NCI-H2107 (cell line): ENCODE results near the gene SEL1L3.

Experiments used
- DNase-seq: peaks from one replicate; lab custom pipeline; 2025; lab: John Stamatoyannopoulos, UW

SEL1L3 gene

DNA sequence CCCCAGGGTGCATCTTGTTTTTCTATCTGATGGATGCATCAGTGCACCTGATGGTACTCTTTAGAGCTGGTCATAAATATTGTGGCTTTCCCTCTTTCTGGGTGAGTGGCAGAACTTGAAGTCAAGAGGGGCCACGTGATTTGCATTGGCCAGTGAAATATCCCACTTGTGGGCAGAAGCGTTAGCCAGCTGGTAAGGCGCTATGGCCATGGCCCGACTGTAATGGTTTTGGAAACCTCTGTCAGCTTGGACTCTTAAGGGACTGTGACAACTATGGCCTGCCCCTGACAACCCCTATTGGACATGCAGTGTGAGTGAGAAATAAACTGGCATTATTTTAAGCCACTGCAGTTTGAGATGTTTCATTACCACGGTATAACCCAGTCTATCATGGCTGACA is 72.8 kb downstream of the SEL1L3 start:
- DNase-seq = no peak

DNA sequence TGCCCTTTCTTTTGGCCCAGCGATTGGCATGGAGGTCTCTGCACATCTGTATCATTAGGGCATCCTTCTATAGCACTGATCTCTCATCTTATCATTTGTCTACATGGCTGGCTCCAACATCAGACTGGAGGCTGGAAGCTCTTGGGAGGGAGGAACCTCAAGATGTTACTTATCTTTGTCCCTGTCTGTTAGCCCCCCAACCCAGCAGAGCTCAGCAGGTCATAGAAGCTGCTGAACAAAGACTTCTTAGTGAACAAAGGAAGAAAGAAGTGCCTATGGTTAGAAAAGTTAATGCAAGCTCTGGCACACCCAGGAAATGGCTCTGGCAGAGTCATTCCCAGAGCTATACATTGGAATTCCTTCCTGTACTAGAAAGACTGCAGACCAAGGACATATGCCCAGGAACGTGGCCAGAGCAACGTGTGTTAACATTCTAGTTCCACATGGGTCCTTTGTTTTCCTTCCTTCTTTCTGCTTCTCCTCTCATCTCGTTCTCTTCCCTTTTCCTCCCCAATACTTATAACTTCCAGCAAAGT is 74.0 kb downstream of the SEL1L3 start:
- DNase-seq = no peak

DNA sequence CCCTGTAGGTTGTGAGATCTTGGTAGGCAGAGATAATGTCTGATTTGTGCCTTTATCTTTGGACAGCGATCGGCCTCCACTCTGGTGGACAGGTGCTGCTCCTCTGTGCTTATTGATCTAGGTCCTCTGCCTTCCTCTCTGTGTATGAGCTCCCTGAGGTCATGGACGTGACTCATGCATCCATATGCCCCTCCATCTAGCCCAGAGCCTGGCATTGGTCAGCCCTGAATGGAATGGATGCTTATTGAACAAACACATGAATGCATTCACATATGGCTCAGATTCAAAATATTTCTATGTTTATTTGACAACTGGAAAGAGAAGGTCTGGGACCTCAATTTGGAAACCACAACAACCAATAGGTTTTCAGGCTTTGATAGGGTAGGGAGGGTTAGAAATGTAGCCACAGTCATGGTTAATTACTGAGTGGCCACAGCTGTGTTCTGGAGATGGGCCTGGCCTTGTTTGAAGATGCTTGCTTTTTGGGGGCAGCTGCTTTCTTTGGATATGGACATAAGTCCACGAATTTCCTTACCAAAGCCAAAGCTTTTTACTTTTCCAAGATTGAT is 76.2 kb downstream of the SEL1L3 start:
- no peak for DNase-seq

DNA sequence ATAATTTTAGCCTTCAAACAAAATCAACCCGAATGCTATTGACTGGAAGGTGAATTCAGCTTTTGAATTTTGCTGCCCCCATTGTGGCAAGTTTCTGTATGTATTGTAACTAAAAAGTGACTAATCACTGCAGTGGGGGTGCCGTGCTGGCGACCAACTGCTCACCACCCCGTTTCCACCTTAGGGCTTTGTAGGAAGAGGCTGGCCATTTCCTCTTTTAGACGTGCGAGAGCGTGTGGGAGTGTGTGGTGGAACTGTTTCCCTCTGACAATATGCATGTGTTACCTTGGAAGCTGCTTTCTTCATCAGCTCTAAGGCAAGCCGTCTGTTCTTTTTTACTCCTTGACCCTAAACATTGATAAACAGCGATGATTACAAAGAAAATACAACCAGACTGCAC is 78.8 kb downstream of the SEL1L3 start:
- no peak for DNase-seq

DNA sequence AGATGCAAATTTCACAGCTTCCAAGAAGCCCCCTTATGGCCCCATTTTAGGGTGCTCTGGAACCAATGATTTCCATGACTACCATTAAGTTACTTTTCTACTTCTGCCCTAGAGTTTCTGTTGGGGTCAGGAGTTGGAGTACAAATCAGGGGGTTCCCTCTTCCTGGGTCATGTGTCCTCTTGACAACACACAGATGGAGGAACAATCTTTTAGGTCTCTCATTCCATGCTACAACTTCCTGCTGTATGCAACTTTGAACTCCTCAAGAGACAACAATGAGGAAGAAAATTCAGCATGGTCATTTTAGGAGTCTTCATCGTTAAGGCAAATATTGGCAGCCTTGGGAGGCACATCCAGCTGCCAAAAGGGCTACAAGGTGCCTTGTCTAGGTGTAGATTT is 79.7 kb downstream of the SEL1L3 start:
- DNase-seq = no peak

DNA sequence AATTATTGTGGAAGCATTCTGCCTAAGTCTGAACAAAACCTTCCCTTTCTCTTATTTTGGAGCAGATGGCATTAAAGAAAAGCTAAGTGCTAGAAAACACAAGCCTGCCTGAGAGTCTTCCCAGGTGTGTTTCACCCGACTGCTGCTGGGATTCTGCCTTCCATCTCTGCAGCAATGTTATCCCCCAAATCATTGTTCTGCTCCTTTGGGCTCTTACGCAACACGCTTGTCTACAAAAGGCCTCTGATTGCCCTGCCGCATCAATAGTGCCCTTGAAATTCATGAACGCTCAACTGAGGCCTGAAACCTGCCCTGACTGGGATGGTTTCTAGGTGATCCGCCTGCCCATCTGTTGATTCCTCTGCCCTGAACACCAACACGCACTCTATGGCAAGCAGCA is 80.3 kb downstream of the SEL1L3 start:
- no peak for DNase-seq

DNA sequence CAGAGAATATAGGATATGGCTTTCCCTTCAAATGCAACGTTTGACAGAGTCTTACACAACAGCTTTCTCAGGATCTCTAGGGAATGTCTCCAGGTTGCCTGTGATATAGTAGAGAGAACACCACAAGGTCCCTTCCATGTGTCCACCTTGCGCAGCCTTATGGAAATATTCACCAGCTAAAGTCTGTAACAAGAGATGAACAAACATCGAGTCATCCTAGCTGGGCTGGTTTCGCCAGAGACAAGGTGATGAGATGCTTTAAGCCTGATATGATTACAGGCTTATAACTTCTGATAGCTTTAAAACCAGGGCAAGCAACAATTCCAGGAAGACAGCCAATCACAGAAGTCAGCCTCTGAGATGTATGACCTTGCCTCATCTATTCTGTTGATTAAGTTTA is 83.8 kb downstream of the SEL1L3 start:
- no peak for DNase-seq

DNA sequence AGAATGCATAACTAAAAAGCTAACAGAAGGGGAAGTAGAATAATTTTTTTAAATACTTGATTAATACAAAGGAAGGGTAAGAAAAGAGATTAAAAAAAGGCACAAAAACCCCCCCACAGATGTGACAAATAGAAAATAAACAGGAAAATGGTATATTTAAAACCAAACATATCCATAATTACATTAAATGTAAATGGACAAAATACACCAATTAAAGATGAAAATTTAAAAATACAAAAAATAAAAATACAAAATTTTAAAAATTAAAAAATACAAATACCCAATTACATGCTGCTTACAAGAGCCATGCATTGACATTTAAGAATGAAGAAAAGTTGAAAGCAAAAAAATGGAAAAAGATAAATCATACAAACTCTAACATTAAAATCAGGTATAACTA is 86.0 kb downstream of the SEL1L3 start:
- no peak for DNase-seq

DNA sequence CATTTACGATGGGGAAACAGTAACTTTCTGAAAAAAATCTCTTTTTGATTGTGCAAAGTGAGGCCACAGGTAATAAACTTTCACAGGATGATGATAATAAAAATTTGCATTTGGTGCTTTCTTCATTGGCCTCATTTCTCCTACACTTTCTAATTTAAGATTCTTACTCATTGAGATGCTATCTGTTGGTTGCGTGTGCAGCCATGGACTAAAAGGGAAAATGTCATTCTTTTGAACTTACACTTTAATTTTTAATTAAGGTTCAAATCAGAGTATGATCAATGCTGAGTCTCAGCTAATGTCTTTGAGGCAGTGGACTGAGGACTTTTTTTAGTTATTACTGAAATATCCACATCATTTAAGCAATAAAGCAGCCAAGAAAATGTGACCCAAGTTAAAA is 87.6 kb downstream of the SEL1L3 start:
- DNase-seq = no peak

DNA sequence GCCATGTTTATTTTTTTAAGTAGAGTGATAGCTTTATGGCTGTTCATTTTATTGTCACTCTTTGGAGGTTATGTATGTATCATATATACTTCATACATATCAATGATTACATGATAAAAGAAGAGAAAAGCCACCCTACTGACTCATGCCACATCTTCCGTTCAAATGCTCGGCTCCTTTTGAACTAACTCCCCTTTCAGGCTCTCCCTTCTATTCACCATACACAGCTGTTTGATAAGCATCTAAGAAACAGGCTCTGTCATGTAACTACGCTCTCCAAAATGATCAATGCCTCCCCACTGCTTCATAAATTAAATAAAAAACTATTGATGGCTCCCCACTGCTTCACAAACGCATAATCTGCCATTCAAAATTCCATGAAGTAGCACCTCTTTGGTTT is 89.4 kb downstream of the SEL1L3 start:
- no peak for DNase-seq

DNA sequence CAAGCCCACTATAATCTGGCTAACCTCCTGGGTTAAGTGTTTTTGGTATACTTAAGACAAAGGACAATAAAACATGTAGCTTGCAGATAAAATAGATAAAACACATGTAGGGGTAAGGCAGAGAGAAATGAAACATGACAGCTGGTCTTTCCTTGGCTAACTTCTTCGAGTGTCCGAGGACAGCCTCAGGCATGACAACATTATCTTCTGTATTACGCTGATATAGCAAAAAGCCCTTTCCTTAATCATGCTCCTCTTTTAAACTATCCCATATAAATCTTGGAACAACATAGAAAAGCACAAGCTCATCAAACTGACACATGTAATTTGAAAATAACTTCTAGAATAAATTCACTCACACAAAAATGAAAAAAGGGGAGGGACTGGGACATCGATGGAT is 91.1 kb downstream of the SEL1L3 start:
- no peak for DNase-seq

DNA sequence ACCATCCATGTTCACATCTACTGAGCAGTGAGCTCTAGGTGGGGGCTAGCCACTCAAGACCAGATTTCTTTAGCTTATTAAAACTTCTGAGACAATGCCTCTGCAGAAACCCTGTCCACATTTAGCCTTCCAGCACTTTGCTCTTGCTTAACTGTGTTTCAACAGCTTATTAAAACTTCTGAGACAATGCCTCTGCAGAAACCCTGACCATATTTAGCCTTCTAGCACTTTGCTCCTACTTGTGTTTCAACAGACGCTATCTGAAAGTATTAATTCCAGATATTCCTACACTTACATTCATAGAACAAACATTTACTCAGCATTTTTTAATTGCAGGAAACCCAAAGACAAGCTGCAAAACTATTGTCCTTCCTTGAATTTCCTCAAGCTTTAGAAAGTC is 91.9 kb downstream of the SEL1L3 start:
- no peak for DNase-seq

DNA sequence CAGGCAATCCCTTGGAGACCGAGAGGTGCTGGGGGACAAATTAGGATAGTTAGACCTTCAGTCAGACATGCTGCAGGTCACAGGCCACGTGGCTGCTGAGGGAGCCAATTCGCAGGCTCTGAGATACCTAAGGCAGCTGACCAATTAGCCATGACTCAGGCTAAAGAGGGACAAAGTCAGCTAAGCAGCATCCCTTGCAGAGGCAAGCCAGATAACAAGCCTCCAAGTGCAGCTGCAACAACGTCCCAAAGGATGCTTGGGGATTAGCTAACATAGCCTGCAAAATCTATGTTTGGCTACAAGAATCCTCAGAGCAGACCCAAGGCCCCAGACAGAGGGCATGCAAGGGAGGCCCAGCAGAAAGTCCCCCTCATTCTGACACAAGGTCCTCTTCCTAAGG is 93.5 kb downstream of the SEL1L3 start:
- DNase-seq = no peak

DNA sequence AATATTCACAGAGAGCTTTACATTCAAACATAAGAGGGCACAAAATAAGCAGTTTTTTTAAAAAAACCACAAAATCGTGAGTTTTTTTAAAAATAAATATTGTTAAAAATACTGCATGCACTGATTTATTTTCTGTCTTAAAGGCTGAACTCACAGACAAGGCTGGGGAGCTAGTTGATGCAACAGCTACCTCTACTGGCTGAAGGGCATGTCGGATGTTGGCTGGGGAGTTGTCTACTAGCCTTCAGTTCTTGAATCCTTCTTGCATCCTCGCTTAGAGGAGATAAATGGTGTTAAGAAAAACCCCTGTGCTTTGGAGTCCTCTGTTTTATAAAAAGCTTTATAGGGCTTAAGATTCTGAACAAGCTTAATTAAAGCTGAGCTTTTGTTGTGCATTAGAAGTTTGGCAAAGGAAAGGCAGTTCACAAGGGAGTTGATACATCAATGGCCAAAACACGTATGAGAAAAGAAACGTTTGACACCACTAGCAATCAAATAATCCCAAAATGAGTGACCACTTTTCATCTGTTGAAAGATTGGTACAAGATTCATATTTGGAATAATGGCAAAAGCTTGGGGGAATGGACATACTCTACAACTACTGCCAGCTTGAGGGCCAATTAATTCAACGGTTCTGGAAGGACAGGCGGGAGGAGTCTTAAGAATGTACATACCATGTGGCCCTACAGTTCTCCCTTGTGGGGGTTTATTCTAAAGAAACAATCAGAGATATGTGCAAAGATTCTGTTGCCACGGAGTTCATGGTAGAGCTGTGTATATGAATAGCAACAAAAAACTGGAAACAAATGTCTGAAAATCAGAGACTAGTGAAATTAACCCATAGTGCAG is 94.7 kb downstream of the SEL1L3 start:
- DNase-seq = peak; percentile 12

DNA sequence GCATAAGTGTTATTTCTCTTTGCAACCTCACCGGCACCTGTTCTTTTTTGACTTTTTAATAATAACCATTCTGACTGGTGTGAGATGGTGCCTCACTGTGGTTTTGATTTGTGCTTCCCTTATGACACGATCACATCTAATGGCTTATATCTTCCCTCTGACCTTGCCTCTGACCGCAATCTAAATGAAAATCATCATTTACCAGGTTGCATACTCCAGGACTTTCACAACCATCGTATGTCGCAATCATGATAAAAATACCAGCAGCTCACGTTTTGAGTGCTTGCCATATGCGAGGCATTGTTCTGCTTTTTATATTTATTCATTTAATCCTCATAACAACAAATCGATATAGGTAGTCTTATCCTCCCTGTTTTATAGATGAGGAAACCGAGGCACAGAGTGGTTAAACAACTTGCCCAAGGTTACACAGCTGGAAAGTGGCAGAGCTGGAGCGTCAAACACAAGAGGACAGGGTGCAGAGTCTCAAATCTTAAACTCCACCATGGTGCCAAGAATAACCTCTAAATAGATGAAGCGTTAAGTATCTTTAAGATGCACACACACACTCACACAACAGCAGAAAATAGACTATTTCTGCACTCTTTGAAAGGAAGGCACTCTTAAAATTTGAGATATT is 102.2 kb downstream of the SEL1L3 start:
- no peak for DNase-seq

DNA sequence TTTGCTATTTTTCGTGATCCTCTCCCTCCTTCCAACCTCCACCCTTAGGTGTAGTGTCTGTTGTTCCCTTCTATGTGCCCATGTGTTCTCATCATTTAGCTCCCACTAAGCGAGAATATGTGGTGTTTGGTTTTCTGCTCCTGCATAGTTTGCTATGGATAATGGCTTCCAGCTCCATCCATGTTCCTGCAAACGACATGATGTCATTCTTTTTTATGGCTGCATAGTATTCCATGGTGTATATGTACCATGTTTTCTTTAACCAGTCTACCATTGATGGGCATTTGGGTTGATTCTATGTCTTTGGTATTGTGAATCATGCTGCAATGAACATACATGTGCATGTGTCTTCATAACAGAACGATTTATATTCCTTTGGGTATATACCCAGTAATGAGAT is 102.7 kb downstream of the SEL1L3 start:
- no peak for DNase-seq

DNA sequence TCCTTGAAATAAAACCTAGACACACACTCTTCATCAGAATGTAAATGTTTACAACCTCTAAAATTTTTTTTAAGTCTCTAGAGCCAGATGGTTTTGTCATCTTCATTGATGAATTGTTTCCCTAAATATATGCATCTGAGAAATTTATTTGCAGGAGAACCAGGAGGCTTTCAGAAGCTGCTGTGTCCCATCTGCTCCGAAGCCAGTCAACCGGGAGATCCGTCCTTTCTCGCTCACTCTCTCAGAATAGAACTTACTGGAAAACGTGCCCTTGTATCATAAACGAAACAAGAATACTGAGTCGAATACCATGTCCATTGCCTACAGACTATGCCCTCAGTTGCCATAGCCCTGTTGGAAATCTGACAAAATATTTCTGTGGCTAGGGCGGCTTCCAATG is 103.7 kb downstream of the SEL1L3 start:
- DNase-seq = no peak

DNA sequence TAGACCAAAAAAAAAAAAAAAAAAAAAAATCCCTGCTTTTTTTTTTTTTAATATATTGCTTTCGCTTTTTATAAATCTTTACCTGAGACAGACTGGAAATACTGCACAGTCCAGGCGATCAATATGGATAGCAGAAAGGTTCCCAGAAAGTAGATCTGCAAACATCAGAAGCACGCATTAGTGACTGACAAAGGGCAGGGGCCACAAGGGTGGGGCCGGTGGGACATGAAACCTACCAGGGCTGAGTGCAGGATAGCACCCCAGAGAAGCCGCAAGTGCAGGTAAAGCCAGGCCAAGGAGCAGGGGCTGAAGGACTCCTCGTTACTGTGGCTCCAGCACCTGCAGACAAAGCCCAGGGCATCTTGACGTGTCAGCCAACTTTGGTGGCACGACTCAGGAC is 105.3 kb downstream of the SEL1L3 start:
- no peak for DNase-seq

DNA sequence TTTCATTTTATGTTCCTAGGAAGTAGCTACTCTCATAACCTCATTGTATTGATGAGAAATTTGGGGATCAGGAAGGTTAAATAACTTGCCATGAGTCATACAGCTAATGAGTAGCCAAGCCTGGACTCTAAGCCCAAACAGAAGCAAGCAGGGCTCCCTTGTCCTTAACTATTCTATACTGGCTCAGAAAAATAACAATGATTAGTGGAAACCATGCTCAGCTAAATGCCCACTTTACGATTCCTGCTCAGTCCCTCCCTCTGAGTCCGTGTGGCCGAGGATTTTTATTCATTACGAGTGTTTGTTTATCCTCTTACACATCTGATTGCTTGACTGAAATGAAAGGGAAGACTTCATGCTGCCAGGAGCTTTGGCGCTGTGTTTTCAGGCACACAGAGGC is 106.3 kb downstream of the SEL1L3 start:
- DNase-seq = no peak

DNA sequence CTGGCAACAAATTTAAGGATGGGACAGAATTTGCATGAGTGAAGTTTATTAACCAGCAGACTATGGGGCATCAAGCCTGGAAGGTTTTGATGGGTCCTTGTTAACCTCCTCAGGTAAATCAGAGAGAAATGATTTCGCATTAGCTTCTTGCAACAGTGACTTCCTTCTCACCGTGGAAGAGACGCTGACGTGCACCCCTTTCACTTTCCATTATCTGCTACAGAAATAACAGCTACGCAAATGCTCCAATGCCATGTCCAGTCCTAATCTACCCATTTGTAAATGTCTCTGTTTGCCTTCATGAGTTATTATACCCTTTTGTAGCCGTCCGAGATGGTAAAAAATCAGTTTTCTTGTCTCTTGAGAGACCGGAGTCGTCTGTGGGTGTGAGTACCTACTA is 106.9 kb downstream of the SEL1L3 start:
- no peak for DNase-seq

DNA sequence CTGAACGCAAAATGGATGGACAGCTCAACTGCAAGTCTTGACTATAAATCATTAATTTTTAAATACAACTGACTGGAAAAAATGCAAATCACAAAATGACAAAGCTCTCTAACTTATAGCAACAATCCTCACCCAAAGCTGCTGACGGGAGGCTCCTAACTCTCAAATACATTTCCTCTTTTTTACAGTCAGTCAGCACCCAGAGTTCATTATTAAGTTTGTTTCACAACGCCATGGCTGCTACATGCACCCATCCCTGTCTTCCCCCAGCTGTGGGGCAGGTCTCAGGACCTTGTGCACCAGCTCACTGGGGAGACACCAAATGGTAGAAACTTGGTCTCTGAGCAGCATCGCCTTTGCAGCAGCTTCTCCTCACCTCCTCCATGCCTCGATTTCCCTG is 109.5 kb downstream of the SEL1L3 start:
- no peak for DNase-seq

DNA sequence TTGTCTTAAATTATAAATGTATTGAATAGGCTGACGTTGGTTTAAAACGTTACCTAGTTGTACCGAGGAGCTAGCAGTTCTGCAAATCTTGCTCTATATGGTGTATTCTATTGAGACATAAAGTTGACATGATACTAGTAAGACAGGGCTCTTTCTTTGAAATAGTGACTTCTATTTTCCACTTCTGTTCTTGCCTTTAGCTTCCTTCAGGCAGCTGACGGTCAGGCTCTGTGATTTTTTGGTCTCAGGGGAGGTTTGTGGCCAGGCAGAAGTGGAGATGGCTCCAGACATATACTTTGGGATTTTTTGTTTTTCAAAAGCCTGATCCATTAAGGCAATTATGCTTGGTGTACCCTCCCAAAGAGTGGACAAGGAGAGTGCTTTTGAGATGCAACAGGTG is 111.9 kb downstream of the SEL1L3 start:
- no peak for DNase-seq

DNA sequence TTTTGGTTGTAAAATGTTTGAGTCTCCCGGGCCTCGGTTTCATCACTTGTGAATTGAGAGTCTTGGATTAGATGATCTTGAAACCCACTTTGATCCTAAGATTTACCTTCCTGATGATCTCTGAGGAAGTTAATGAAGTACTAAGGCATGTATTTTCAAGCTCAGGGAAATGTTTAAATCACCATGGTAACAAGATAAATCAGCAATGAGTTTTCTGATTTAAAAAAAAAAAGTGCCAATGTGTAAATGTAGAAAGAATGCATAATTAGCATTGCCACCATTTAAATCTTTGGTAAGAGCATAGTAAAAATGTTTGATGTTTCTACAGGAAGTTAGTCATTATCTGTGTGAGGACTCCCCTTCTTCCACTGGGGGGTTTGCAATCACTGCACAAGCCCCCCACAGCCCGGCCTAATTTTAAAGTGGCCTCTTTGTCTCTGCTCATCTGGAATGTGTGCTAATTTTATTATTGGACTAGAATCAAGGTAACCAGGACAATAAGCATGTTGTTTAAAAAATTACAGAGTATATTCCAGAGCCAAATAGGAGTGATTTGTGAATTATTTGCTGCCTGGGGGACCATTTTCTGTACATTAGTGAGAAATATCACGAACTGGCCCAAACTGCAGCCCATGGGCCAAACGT is 113.5 kb downstream of the SEL1L3 start:
- DNase-seq = no peak
